Mesothelial cell of epicardium (in vitro differentiated cells): ENCODE results near the gene SPAG16. TPM values are rescaled to one million over a fixed set of nuclear protein-coding genes. Genes with fewer than 3 reads are reported as not detected.

ENCODE experiments used
- DNase-seq, 2 experiments: peaks; one replicate each; pipeline ENCODE4 v3.0.0; 2021; ENCODE audit warnings: low spot score in 2 of 2; ENCODE audit not compliant: unreplicated experiment in 2 of 2
- H3K27ac Mint-ChIP-seq: 2 replicates; pipeline ENCODE4 v1.8.0; 2021; ENCODE audit warnings: mixed read lengths
- H3K27me3 Mint-ChIP-seq: 2 replicates; pipeline ENCODE4 v1.8.0; 2021; ENCODE audit warnings: low read depth, mixed read lengths
- H3K36me3 Mint-ChIP-seq: 2 replicates; pipeline ENCODE4 v1.8.0; 2021; ENCODE audit warnings: mixed read lengths
- H3K4me1 Mint-ChIP-seq: 2 replicates; pipeline ENCODE4 v1.8.0; 2021; ENCODE audit warnings: mixed read lengths
- H3K4me3 Mint-ChIP-seq: 2 replicates; pipeline ENCODE4 v1.8.0; 2021; ENCODE audit warnings: mild to moderate bottlenecking, moderate library complexity, mixed read lengths
- H3K9me3 Mint-ChIP-seq: 2 replicates; pipeline ENCODE4 v1.8.0; 2021; ENCODE audit warnings: mixed read lengths
- total RNA-seq: library from RNA; stranded (reverse); gene quantifications from 3 replicates; pipeline ENCODE4 v1.2.1, GENCODE V29; 2021
- TF ChIP-seq, protein P1 (sequence below): fragments of 200-600 bp; sonication (generic); IDR thresholded peaks from one replicate; pipeline ENCODE4 v1.5.0; 2021; ENCODE audit warnings: antibody characterized with exemption; ENCODE audit not compliant: unreplicated experiment

The SPAG16 gene
- total RNA-seq, 1 donor from 2014 or later: 35.1 TPM

- H3K4me3 Mint-ChIP-seq: no peak overlapping the region
- TF ChIP-seq, protein P1, sequence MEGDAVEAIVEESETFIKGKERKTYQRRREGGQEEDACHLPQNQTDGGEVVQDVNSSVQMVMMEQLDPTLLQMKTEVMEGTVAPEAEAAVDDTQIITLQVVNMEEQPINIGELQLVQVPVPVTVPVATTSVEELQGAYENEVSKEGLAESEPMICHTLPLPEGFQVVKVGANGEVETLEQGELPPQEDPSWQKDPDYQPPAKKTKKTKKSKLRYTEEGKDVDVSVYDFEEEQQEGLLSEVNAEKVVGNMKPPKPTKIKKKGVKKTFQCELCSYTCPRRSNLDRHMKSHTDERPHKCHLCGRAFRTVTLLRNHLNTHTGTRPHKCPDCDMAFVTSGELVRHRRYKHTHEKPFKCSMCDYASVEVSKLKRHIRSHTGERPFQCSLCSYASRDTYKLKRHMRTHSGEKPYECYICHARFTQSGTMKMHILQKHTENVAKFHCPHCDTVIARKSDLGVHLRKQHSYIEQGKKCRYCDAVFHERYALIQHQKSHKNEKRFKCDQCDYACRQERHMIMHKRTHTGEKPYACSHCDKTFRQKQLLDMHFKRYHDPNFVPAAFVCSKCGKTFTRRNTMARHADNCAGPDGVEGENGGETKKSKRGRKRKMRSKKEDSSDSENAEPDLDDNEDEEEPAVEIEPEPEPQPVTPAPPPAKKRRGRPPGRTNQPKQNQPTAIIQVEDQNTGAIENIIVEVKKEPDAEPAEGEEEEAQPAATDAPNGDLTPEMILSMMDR: no peak
- no peak for DNase-seq
- no peak overlapping the region for H3K27ac Mint-ChIP-seq
- no peaks in the 10 kb centered on the region for H3K9me3 Mint-ChIP-seq
- no peaks in the 10 kb centered on the region for H3K36me3 Mint-ChIP-seq
- no peaks in the 10 kb centered on the region for H3K27me3 Mint-ChIP-seq
- peaks cover 5% of the 10 kb centered on the region for H3K4me1 Mint-ChIP-seq
Measured at GRCh38 chr2:214066862-214067261, 782.6 kb downstream of the SPAG16 start.

GRCh38 chr2:214069254-214069653 lies 785.0 kb downstream of the SPAG16 start:
- no peak for DNase-seq
- no peak overlapping the region for H3K4me3 Mint-ChIP-seq
- H3K27me3 Mint-ChIP-seq: no peaks in the 10 kb centered on the region
- peaks cover 5% of the 10 kb centered on the region for H3K4me1 Mint-ChIP-seq
- no peaks in the 10 kb centered on the region for H3K36me3 Mint-ChIP-seq
- TF ChIP-seq, protein P1: no peak
- no peak overlapping the region for H3K27ac Mint-ChIP-seq
- H3K9me3 Mint-ChIP-seq: no peaks in the 10 kb centered on the region

DNA sequence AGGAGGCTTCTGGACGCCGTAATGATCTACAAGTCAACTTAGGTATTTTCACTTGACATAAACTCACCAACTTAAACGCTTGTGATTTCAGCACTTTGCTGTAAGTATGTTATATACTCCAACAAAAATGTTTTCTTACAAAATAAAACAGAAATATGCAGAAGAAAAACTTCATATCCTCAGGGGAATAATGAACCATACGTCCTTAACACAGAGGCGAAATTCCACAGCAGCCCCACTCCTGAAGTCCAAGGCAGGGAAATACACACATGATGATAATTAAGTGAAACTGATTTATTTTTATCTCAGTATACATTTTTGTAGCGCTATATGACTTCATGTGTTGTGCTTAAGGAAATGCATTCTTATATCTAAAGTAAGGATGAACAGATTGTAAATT lies 791.2 kb downstream of the SPAG16 start:
- no peaks in the 10 kb centered on the region for H3K9me3 Mint-ChIP-seq
- no peaks in the 10 kb centered on the region for H3K27me3 Mint-ChIP-seq
- TF ChIP-seq, protein P1: no peak
- H3K36me3 Mint-ChIP-seq: no peaks in the 10 kb centered on the region
- no peak overlapping the region for H3K4me3 Mint-ChIP-seq
- H3K4me1 Mint-ChIP-seq: no peaks in the 10 kb centered on the region
- H3K27ac Mint-ChIP-seq: no peak overlapping the region
- no peak for DNase-seq

DNA sequence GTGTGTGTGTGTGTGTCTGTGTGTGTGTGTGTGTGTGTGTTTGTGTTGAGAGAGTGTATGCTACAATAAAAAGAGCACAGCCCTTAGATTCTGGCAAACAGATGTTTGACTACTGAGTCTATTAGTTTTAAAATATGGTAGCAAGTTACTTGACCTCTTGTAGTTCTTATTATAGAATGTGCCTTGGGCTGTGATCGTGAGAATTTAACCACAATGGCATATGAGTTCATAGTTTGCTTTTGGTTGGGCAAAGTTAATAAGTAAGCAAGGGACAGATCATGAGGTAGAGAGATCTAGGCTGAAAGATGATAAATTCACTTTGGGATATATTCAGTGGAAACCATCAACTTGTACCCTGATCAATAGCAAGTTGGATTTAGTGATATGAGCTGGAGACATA lies 792.3 kb downstream of the SPAG16 start:
- H3K4me1 Mint-ChIP-seq: no peaks in the 10 kb centered on the region
- no peak overlapping the region for H3K27ac Mint-ChIP-seq
- no peaks in the 10 kb centered on the region for H3K9me3 Mint-ChIP-seq
- no peak overlapping the region for H3K4me3 Mint-ChIP-seq
- TF ChIP-seq, protein P1: no peak
- DNase-seq: no peak
- no peaks in the 10 kb centered on the region for H3K36me3 Mint-ChIP-seq
- H3K27me3 Mint-ChIP-seq: no peaks in the 10 kb centered on the region

GRCh38 chr2:214077727-214078126 lies 793.5 kb downstream of the SPAG16 start:
- DNase-seq: no peak
- Mint-ChIP-seq H3K4me1 (no peaks in the 10 kb centered on the region), H3K4me3 (no peak overlapping the region), H3K27ac (no peak overlapping the region), H3K9me3 (no peaks in the 10 kb centered on the region), H3K36me3 (no peaks in the 10 kb centered on the region), H3K27me3 (no peaks in the 10 kb centered on the region)
- TF ChIP-seq, protein P1: no peak

GRCh38 chr2:214079032-214079431 lies 794.8 kb downstream of the SPAG16 start:
- no peak overlapping the region for H3K27ac Mint-ChIP-seq
- TF ChIP-seq, protein P1: no peak
- H3K27me3 Mint-ChIP-seq: no peaks in the 10 kb centered on the region
- H3K4me3 Mint-ChIP-seq: no peak overlapping the region
- no peaks in the 10 kb centered on the region for H3K4me1 Mint-ChIP-seq
- H3K36me3 Mint-ChIP-seq: no peaks in the 10 kb centered on the region
- H3K9me3 Mint-ChIP-seq: no peaks in the 10 kb centered on the region
- no peak for DNase-seq
